GM18519 (cell line): ENCODE data around the gene TCF3.

Experiments used
- ATAC-seq: cut with Tn5 transposase; IDR thresholded peaks from one replicate; pipeline ENCODE4 v1.9.1; 2021; ENCODE audit warnings: mild to moderate bottlenecking, moderate library complexity; ENCODE audit not compliant: unreplicated experiment, low FRiP score

The TCF3 gene

GRCh38 chr19:1613808-1614570, 38.4 kb downstream of the TCF3 start:
- no peak for ATAC-seq

GRCh38 chr19:1613146-1613545, 39.3 kb downstream of the TCF3 start:
- ATAC-seq = no peak

GRCh38 chr19:1612114-1613086, 40.0 kb downstream of the TCF3 start:
- ATAC-seq = no peak

GRCh38 chr19:1611353-1611752, 41.1 kb downstream of the TCF3 start:
- ATAC-seq = no peak

GRCh38 chr19:1610579-1610978, 41.8 kb downstream of the TCF3 start:
- ATAC-seq = no peak

GRCh38 chr19:1609680-1610474, 42.5 kb downstream of the TCF3 start:
- no peak for ATAC-seq

GRCh38 chr19:1609103-1609396, 43.4 kb downstream of the TCF3 start:
- ATAC-seq = no peak

- ATAC-seq = no peak
Measured at GRCh38 chr19:1608359-1609102, 43.9 kb downstream of the TCF3 start.

- no peak for ATAC-seq
Measured at GRCh38 chr19:1606138-1606651, 46.2 kb downstream of the TCF3 start.

GRCh38 chr19:1605236-1606137, 46.9 kb downstream of the TCF3 start, which contains the start of gene UQCR11:
Gene UQCR11, minus strand, starts transcription at chr19:1605462. Its CDS starts 53 bp downstream, at chr19:1605409.
- ATAC-seq = peak; percentile 50

GRCh38 chr19:1602091-1602707, 50.2 kb downstream of the TCF3 start:
- ATAC-seq = no peak

GRCh38 chr19:1601613-1602064, 50.8 kb downstream of the TCF3 start:
- ATAC-seq = no peak

- ATAC-seq = no peak
Measured at GRCh38 chr19:1599460-1599846, 53.0 kb downstream of the TCF3 start.

- ATAC-seq = no peak
Measured at GRCh38 chr19:1598777-1599459, 53.5 kb downstream of the TCF3 start.

GRCh38 chr19:1593501-1593772, 59.0 kb downstream of the TCF3 start:
- ATAC-seq = no peak

GRCh38 chr19:1592755-1593500, 59.5 kb downstream of the TCF3 start, which contains the start of gene MBD3:
Gene MBD3, minus strand, starts transcription at chr19:1592865. Its CDS starts 234 bp downstream, at chr19:1592631.
- peak; percentile 46 for ATAC-seq
